Right atrium auricular region (tissue), 2 donors: ENCODE measurements around the gene NKTR. TPM values are rescaled to one million over a fixed set of nuclear protein-coding genes. Genes with fewer than 3 reads are reported as not detected.

Experiments used
- DNase-seq: peaks from one replicate; pipeline ENCODE4 v3.0.0-alpha.2; 2019; ENCODE audit warnings: low spot score
- H3K27ac ChIP-seq, 2 donors: fragments of 200-600 bp; sonication (generic); 1 replicate in 1 of 2; 2 replicates in 1 of 2; pipeline ENCODE4 v1.5.1; 2016 to 2019
- H3K27me3 ChIP-seq, 2 donors: fragments of 200-600 bp; sonication (generic); one replicate each; pipeline versions ENCODE4 v1.5.1 to v1.6.0; 2017 to 2019
- H3K36me3 ChIP-seq: fragments of 200-600 bp; sonication (generic); one replicate; pipeline ENCODE4 v1.5.1; 2016
- H3K4me1 ChIP-seq, 2 donors: fragments of 200-600 bp; sonication (generic); one replicate each; pipeline versions ENCODE4 v1.5.1 to v1.6.0; 2017 to 2019
- H3K4me3 ChIP-seq, 2 donors: fragments of 200-600 bp; sonication (generic); 1 replicate in 1 of 2; 2 replicates in 1 of 2; pipeline ENCODE4 v1.5.1; 2017 to 2019; ENCODE audit warnings: mild to moderate bottlenecking in 1 of 2, moderate library complexity in 1 of 2
- H3K9me3 ChIP-seq, 2 donors: fragments of 200-600 bp; sonication (generic); one replicate each; pipeline ENCODE4 v1.5.1; 2019
- total RNA-seq, 2 donors: library from RNA; depleted of rRNA; stranded (reverse); fragments of >200 nt; gene quantifications; one replicate each; pipeline ENCODE4 v1.1.0, GENCODE V29; 2016
- TF ChIP-seq, protein P1 (sequence below), 2 donors: fragments of 200-600 bp; sonication (generic); IDR thresholded peaks; one replicate each; pipeline ENCODE4 v1.5.1; 2019; ENCODE audit warnings: antibody characterized with exemption in 2 of 2

The NKTR gene
- total RNA-seq, 2 donors from 2014 or later, result 14.1 to 20.4 TPM

DNA sequence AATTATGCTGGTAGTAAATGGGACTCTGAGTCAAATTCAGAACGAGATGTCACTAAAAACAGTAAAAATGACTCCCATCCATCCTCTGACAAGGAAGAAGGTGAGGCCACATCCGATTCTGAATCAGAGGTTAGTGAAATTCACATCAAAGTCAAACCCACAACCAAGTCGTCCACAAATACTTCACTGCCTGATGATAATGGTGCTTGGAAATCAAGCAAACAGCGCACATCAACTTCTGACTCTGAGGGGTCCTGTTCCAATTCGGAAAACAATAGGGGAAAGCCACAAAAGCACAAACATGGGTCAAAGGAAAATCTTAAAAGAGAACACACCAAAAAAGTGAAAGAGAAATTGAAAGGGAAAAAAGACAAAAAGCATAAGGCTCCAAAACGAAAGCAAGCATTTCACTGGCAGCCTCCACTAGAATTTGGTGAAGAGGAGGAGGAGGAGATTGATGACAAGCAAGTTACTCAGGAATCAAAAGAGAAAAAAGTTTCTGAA is 37.9 kb downstream of the NKTR start:
- TF ChIP-seq, protein P1, sequence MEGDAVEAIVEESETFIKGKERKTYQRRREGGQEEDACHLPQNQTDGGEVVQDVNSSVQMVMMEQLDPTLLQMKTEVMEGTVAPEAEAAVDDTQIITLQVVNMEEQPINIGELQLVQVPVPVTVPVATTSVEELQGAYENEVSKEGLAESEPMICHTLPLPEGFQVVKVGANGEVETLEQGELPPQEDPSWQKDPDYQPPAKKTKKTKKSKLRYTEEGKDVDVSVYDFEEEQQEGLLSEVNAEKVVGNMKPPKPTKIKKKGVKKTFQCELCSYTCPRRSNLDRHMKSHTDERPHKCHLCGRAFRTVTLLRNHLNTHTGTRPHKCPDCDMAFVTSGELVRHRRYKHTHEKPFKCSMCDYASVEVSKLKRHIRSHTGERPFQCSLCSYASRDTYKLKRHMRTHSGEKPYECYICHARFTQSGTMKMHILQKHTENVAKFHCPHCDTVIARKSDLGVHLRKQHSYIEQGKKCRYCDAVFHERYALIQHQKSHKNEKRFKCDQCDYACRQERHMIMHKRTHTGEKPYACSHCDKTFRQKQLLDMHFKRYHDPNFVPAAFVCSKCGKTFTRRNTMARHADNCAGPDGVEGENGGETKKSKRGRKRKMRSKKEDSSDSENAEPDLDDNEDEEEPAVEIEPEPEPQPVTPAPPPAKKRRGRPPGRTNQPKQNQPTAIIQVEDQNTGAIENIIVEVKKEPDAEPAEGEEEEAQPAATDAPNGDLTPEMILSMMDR (IDR thresholded peaks at IDR 0.05), result no peak
- Histone ChIP-seq H3K4me1 (peaks cover 0 to 6% of the 10 kb centered on the region in 2 donors), H3K27me3 (no peaks in the 10 kb centered on the region), H3K4me3 (no peak overlapping the region), H3K36me3 (peaks cover 95% of the 10 kb centered on the region), H3K27ac (no peak overlapping the region), H3K9me3 (no peaks in the 10 kb centered on the region)
- DNase-seq, result no peak

DNA sequence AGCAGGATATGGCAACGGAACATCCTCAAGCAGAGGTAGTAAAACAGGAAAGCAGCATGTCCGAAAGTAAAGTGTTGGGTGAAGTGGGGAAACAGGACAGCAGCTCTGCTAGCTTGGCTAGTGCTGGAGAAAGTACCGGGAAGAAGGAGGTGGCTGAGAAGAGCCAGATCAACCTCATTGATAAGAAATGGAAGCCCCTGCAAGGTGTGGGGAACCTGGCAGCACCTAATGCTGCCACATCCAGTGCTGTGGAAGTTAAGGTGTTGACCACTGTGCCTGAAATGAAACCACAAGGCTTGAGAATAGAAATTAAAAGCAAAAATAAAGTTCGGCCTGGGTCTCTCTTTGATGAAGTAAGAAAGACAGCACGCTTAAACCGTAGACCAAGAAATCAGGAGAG is 38.7 kb downstream of the NKTR start:
- H3K27me3 ChIP-seq, result no peaks in the 10 kb centered on the region
- no peak overlapping the region for H3K27ac ChIP-seq
- no peak for DNase-seq
- H3K9me3 ChIP-seq, result no peaks in the 10 kb centered on the region
- peaks cover 95% of the 10 kb centered on the region for H3K36me3 ChIP-seq
- no peak overlapping the region for H3K4me3 ChIP-seq
- H3K4me1 ChIP-seq, result peaks cover 0 to 6% of the 10 kb centered on the region in 2 donors
- TF ChIP-seq, protein P1 (IDR thresholded peaks at IDR 0.05), result no peak

- Histone ChIP-seq H3K4me3 (no peak overlapping the region), H3K27ac (no peak overlapping the region), H3K9me3 (no peaks in the 10 kb centered on the region), H3K36me3 (peaks cover 96% of the 10 kb centered on the region), H3K4me1 (peaks cover 0 to 6% of the 10 kb centered on the region in 2 donors), H3K27me3 (no peaks in the 10 kb centered on the region)
- TF ChIP-seq, protein P1 (IDR thresholded peaks at IDR 0.05), result no peak
- no peak for DNase-seq
These were observed 39.6 kb downstream of the NKTR start for GRCh38 chr3:42640129-42640528.

- H3K9me3 ChIP-seq, result no peaks in the 10 kb centered on the region
- DNase-seq, result no peak
- no peaks in the 10 kb centered on the region for H3K27me3 ChIP-seq
- H3K36me3 ChIP-seq, result peaks cover 96% of the 10 kb centered on the region
- TF ChIP-seq, protein P1 (IDR thresholded peaks at IDR 0.05), result no peak
- H3K4me1 ChIP-seq, result peaks cover 0 to 6% of the 10 kb centered on the region in 2 donors
- H3K4me3 ChIP-seq, result no peak overlapping the region
- H3K27ac ChIP-seq, result no peak overlapping the region
These were observed 40.4 kb downstream of the NKTR start for GRCh38 chr3:42640771-42641370.

GRCh38 chr3:42647821-42648459 is 47.5 kb downstream of the NKTR start:
- Histone ChIP-seq H3K4me3 (no peak overlapping the region), H3K36me3 (peaks cover 46% of the 10 kb centered on the region), H3K9me3 (no peaks in the 10 kb centered on the region), H3K4me1 (peaks cover 0 to 33% of the 10 kb centered on the region in 2 donors), H3K27me3 (no peaks in the 10 kb centered on the region), H3K27ac (no peak overlapping the region)
- DNase-seq, result no peak
- TF ChIP-seq, protein P1 (IDR thresholded peaks at IDR 0.05), result no peak
